ENCODE measurements around the gene POU6F1. TPM values are rescaled to one million over a fixed set of nuclear protein-coding genes. Genes with fewer than 3 reads are reported as not detected.
A peak's percentile ranks its signal among the peaks of the same experiment; 100 is the strongest.

The POU6F1 gene
- total and polyA plus RNA-seq, 9 of the 15 experiments (the other 6 are each of a cell fraction or from before 2014, with no cell fraction given), result 0.14 to 3.3 (median 1.1) TPM

- TF ChIP-seq CUX1 (CRISPR knock-in tag; IDR thresholded peaks at IDR 0.05) (no peak), ATF7 (IDR thresholded peaks at IDR 0.05) (peak; percentile 81), ZBTB12 (CRISPR knock-in tag; IDR thresholded peaks at IDR 0.05) (peak; percentile 44; the same call in 1 of the 2 replicates), ZKSCAN1 (IDR thresholded peaks at IDR 0.05; ENCODE audit: low read depth, low read length) (no peak), ETV5 (CRISPR knock-in tag; IDR thresholded peaks at IDR 0.05; ENCODE audit: low read depth) (peak; percentile 76), ZNF444 (CRISPR knock-in tag; IDR thresholded peaks at IDR 0.05) (no peak), ZBED1 (IDR thresholded peaks at IDR 0.05) (no peak), NFIC (IDR thresholded peaks at IDR 0.05) (peak; percentile 63), TAF1 (IDR thresholded peaks at IDR 0.05; ENCODE audit: control insufficient read depth, extremely low read depth, insufficient read depth, low read length, severe bottlenecking) (peak; percentile 78), PHB2 (IDR thresholded peaks at IDR 0.05; ENCODE audit: low read depth) (no peak), BHLHE40 (IDR thresholded peaks at IDR 0.05; ENCODE audit: low read length) (peak; percentile 71), ATF3 (IDR thresholded peaks at IDR 0.05) (no peak; the same call in 1 of the 2 replicates), ATF3 (CRISPR knock-in tag; conservative IDR thresholded peaks at IDR 0.05) (peak; percentile 67), NR4A1 (CRISPR knock-in tag; IDR thresholded peaks at IDR 0.05) (no peak), NR4A1 (tag; IDR thresholded peaks at IDR 0.05) (peak; percentile 64), E2F3 (CRISPR knock-in tag; IDR thresholded peaks at IDR 0.05) (no peak; the same call in 1 of the 2 replicates), POLR3G (IDR thresholded peaks at IDR 0.05; ENCODE audit: extremely low read depth, insufficient read length, insufficient replicate concordance) (no peak), ZNF124 (CRISPR knock-in tag; IDR thresholded peaks at IDR 0.05) (no peak), MAFG (tag; conservative IDR thresholded peaks at IDR 0.05) (no peak), MEF2D (tag; conservative IDR thresholded peaks at IDR 0.05; ENCODE audit: low read depth) (no peak), TSC22D4 (tag; IDR thresholded peaks at IDR 0.05) (no peak), HDAC2 (IDR thresholded peaks at IDR 0.05) (peak; percentile 70), ARNT (IDR thresholded peaks at IDR 0.05) (no peak)
These were observed 20.9 kb upstream of the POU6F1 start, which contains the start of gene DAZAP2 (continued) for GRCh38 chr12:51238510-51239334.

Measured in K562 (cell line).